ENCODE data around the gene PLEKHN1.

PLEKHN1 gene, protein sequence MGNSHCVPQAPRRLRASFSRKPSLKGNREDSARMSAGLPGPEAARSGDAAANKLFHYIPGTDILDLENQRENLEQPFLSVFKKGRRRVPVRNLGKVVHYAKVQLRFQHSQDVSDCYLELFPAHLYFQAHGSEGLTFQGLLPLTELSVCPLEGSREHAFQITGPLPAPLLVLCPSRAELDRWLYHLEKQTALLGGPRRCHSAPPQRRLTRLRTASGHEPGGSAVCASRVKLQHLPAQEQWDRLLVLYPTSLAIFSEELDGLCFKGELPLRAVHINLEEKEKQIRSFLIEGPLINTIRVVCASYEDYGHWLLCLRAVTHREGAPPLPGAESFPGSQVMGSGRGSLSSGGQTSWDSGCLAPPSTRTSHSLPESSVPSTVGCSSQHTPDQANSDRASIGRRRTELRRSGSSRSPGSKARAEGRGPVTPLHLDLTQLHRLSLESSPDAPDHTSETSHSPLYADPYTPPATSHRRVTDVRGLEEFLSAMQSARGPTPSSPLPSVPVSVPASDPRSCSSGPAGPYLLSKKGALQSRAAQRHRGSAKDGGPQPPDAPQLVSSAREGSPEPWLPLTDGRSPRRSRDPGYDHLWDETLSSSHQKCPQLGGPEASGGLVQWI

DNA sequence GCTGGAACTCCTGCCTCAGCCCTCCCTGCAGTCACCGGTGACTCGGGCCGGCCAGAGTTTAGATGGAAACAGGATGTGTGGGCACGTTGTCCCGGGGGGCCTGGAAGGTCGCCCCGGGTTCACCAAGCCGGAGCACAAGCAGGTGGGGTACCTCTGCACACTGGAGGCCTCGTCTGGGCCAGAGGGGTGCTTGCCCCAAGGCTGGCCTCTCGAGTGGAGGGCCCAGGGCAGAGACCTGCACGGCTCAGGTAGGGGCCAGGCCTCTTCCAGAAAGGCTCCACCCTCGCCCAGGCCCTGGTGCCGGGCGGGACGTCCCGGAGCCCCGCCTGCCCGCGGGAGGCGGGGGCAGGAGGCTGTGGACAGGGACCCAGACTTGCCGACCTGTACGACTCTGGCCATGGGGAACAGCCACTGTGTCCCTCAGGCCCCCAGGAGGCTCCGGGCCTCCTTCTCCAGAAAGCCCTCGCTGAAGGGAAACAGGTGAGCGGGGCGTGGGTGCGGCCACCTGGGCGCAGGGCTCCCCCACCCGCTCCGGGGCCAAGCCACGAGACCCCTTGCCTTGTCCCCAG lies at the start of gene PLEKHN1:
TSS of gene PLEKHN1 (plus strand) at position 348 of the 569 bp plus-strand sequence. CDS start at position 398, 50 bp downstream.
- H3K9ac ChIP-seq (ENCODE audit: low read length in 5 of 5): peak within 1 kb of the TSS in 4 of 5 donors; percentile 48 to 74 (median 66)
- peaks cover 0 to 19% (median 2%) of the 10 kb centered on the region in 5 donors for H3K36me3 ChIP-seq (ENCODE audit: control insufficient read depth in 5 of 5, insufficient read depth in 5 of 5, low read length in 5 of 5)
- H3K4me1 ChIP-seq (ENCODE audit: control insufficient read depth in 5 of 5, insufficient read depth in 5 of 5, low read length in 5 of 5): peaks cover 0 to 24% (median 22%) of the 10 kb centered on the region in 5 donors
- H3K4me3 ChIP-seq (ENCODE audit: low read depth in 1 of 5, low read length in 5 of 5): peak within 1 kb of the TSS in 4 of 5 donors; percentile 70 to 81 (median 78)
- H3K27me3 ChIP-seq (ENCODE audit: control insufficient read depth in 5 of 5, insufficient read depth in 4 of 5, low read length in 5 of 5): peaks cover 24 to 36% (median 30%) of the 10 kb centered on the region in 5 donors
- H3K9me3 ChIP-seq (ENCODE audit: control insufficient read depth in 5 of 5, low read length in 5 of 5): no peaks in the 10 kb centered on the region
- no peak within 1 kb of the TSS for H3K27ac ChIP-seq (ENCODE audit: low read depth, low read length)

- no peak overlapping the region for H3K27ac ChIP-seq (ENCODE audit: low read depth, low read length)
- no peaks in the 10 kb centered on the region for H3K36me3 ChIP-seq (ENCODE audit: control insufficient read depth in 5 of 5, insufficient read depth in 5 of 5, low read length in 5 of 5)
- H3K9me3 ChIP-seq (ENCODE audit: control insufficient read depth in 5 of 5, low read length in 5 of 5): no peaks in the 10 kb centered on the region
- no peak overlapping the region for H3K9ac ChIP-seq (ENCODE audit: low read length in 5 of 5)
- H3K27me3 ChIP-seq (ENCODE audit: control insufficient read depth in 5 of 5, insufficient read depth in 4 of 5, low read length in 5 of 5): peaks cover 69 to 87% (median 86%) of the 10 kb centered on the region in 5 donors
- peaks cover 0 to 16% (median 14%) of the 10 kb centered on the region in 5 donors for H3K4me1 ChIP-seq (ENCODE audit: control insufficient read depth in 5 of 5, insufficient read depth in 5 of 5, low read length in 5 of 5)
- H3K4me3 ChIP-seq (ENCODE audit: low read depth in 1 of 5, low read length in 5 of 5): no peak overlapping the region
Observed at GRCh38 chr1:917076-917459, 49.2 kb upstream of the PLEKHN1 start.

DNA sequence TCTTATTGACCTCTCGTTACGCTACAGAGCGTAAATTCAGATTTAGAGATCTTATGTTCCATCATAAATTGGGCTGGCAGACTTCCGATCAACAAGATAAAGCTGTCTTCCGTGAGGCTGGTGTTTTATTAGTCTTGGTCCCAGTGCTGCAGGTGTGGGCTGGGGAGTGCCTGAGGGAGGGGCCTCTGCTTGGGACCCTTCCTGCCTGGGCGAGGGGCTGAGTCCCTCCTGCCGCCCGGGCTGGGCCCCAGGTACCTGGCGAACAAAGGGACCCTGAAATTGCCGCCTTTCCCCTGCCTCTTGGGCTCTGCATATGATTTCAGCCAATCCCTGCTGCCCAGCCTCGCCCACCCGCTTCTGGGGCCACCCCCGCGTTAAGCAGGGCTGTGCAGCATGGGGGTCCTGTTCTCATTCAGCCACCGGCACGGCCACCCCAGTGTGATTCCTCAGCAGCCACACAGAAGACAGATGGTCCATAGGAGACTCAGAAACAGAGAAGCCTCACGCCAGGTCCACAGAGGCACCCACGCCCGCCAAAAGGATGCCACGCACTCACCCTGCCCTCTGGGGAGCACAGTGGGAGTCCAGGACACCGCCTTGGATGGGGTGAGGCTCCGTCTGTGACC lies 48.7 kb upstream of the PLEKHN1 start:
- Histone ChIP-seq H3K27ac (ENCODE audit: low read depth, low read length) (no peak overlapping the region), H3K27me3 (ENCODE audit: control insufficient read depth in 5 of 5, insufficient read depth in 4 of 5, low read length in 5 of 5) (peaks cover 66 to 87% (median 86%) of the 10 kb centered on the region in 5 donors), H3K9ac (ENCODE audit: low read length in 5 of 5) (no peak overlapping the region), H3K36me3 (ENCODE audit: control insufficient read depth in 5 of 5, insufficient read depth in 5 of 5, low read length in 5 of 5) (no peaks in the 10 kb centered on the region), H3K4me3 (ENCODE audit: low read depth in 1 of 5, low read length in 5 of 5) (no peak overlapping the region), H3K9me3 (ENCODE audit: control insufficient read depth in 5 of 5, low read length in 5 of 5) (no peaks in the 10 kb centered on the region), H3K4me1 (ENCODE audit: control insufficient read depth in 5 of 5, insufficient read depth in 5 of 5, low read length in 5 of 5) (peaks cover 0 to 16% (median 14%) of the 10 kb centered on the region in 5 donors)

GRCh38 chr1:918353-918752 lies 47.9 kb upstream of the PLEKHN1 start:
- H3K27me3 ChIP-seq (ENCODE audit: control insufficient read depth in 5 of 5, insufficient read depth in 4 of 5, low read length in 5 of 5): peaks cover 65 to 91% (median 86%) of the 10 kb centered on the region in 5 donors
- no peak overlapping the region for H3K4me3 ChIP-seq (ENCODE audit: low read depth in 1 of 5, low read length in 5 of 5)
- H3K9ac ChIP-seq (ENCODE audit: low read length in 5 of 5): no peak overlapping the region
- no peak overlapping the region for H3K27ac ChIP-seq (ENCODE audit: low read depth, low read length)
- peaks cover 1 to 23% (median 20%) of the 10 kb centered on the region in 5 donors for H3K4me1 ChIP-seq (ENCODE audit: control insufficient read depth in 5 of 5, insufficient read depth in 5 of 5, low read length in 5 of 5)
- H3K36me3 ChIP-seq (ENCODE audit: control insufficient read depth in 5 of 5, insufficient read depth in 5 of 5, low read length in 5 of 5): no peaks in the 10 kb centered on the region
- no peaks in the 10 kb centered on the region for H3K9me3 ChIP-seq (ENCODE audit: control insufficient read depth in 5 of 5, low read length in 5 of 5)

DNA sequence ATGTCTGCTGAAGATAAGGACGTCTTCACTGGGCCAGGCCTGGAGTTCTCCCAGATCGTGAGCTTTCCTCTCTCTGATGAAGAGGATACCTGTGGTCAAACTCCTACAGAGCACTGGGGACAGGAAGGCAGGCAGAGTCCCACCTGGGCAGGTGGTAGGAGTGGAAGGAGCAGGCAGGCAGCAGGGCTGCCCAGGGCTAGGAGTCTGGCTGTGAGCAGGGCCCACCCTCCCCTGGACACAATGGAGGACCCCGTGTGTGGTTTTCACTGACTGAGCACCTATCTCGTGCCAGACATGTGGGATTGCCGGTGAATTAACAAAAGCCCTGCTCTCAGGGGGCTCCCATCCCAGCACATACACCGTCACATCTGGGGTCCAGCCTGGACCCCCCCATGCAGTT lies 47.4 kb upstream of the PLEKHN1 start:
- no peaks in the 10 kb centered on the region for H3K9me3 ChIP-seq (ENCODE audit: control insufficient read depth in 5 of 5, low read length in 5 of 5)
- no peak overlapping the region for H3K27ac ChIP-seq (ENCODE audit: low read depth, low read length)
- H3K9ac ChIP-seq (ENCODE audit: low read length in 5 of 5): no peak overlapping the region
- peaks cover 1 to 25% (median 23%) of the 10 kb centered on the region in 5 donors for H3K4me1 ChIP-seq (ENCODE audit: control insufficient read depth in 5 of 5, insufficient read depth in 5 of 5, low read length in 5 of 5)
- H3K4me3 ChIP-seq (ENCODE audit: low read depth in 1 of 5, low read length in 5 of 5): no peak overlapping the region
- peaks cover 62 to 87% (median 82%) of the 10 kb centered on the region in 5 donors for H3K27me3 ChIP-seq (ENCODE audit: control insufficient read depth in 5 of 5, insufficient read depth in 4 of 5, low read length in 5 of 5)
- H3K36me3 ChIP-seq (ENCODE audit: control insufficient read depth in 5 of 5, insufficient read depth in 5 of 5, low read length in 5 of 5): no peaks in the 10 kb centered on the region

- Histone ChIP-seq H3K9ac (ENCODE audit: low read length in 5 of 5) (no peak overlapping the region), H3K27me3 (ENCODE audit: control insufficient read depth in 5 of 5, insufficient read depth in 4 of 5, low read length in 5 of 5) (peaks cover 57 to 82% (median 79%) of the 10 kb centered on the region in 5 donors), H3K4me1 (ENCODE audit: control insufficient read depth in 5 of 5, insufficient read depth in 5 of 5, low read length in 5 of 5) (peaks cover 1 to 27% (median 23%) of the 10 kb centered on the region in 5 donors), H3K27ac (ENCODE audit: low read depth, low read length) (no peak overlapping the region), H3K4me3 (ENCODE audit: low read depth in 1 of 5, low read length in 5 of 5) (no peak overlapping the region), H3K9me3 (ENCODE audit: control insufficient read depth in 5 of 5, low read length in 5 of 5) (no peaks in the 10 kb centered on the region), H3K36me3 (ENCODE audit: control insufficient read depth in 5 of 5, insufficient read depth in 5 of 5, low read length in 5 of 5) (no peaks in the 10 kb centered on the region)
Observed at GRCh38 chr1:919271-919872, 46.9 kb upstream of the PLEKHN1 start.

- no peaks in the 10 kb centered on the region for H3K36me3 ChIP-seq (ENCODE audit: control insufficient read depth in 5 of 5, insufficient read depth in 5 of 5, low read length in 5 of 5)
- H3K27ac ChIP-seq (ENCODE audit: low read depth, low read length): no peak overlapping the region
- H3K4me3 ChIP-seq (ENCODE audit: low read depth in 1 of 5, low read length in 5 of 5): no peak overlapping the region
- peaks cover 1 to 33% (median 28%) of the 10 kb centered on the region in 5 donors for H3K4me1 ChIP-seq (ENCODE audit: control insufficient read depth in 5 of 5, insufficient read depth in 5 of 5, low read length in 5 of 5)
- H3K9me3 ChIP-seq (ENCODE audit: control insufficient read depth in 5 of 5, low read length in 5 of 5): no peaks in the 10 kb centered on the region
- H3K9ac ChIP-seq (ENCODE audit: low read length in 5 of 5): no peak overlapping the region
- peaks cover 56 to 84% (median 77%) of the 10 kb centered on the region in 5 donors for H3K27me3 ChIP-seq (ENCODE audit: control insufficient read depth in 5 of 5, insufficient read depth in 4 of 5, low read length in 5 of 5)
Observed at GRCh38 chr1:920010-920409, 46.3 kb upstream of the PLEKHN1 start.

DNA sequence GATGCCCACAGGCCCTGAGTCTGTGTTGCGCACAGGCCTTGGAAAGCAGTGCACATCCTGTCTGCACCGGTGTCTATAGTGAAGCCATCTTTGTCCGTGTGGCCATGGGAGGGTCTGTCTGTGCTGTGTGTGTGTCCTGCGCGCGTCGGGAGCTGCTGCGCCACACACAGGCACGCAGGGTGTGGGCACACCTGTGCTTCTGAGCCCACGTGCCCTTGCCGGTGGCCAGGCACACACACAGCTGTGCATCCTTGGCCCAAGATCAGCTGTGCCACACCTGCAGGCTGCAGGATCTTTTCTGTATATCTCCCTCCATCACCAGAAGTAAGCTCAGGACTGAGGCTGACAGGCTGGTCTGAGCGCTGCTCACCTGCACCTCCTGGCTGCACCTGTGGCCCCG lies 45.8 kb upstream of the PLEKHN1 start:
- no peak overlapping the region for H3K9ac ChIP-seq (ENCODE audit: low read length in 5 of 5)
- H3K27me3 ChIP-seq (ENCODE audit: control insufficient read depth in 5 of 5, insufficient read depth in 4 of 5, low read length in 5 of 5): peaks cover 55 to 83% (median 76%) of the 10 kb centered on the region in 5 donors
- no peaks in the 10 kb centered on the region for H3K9me3 ChIP-seq (ENCODE audit: control insufficient read depth in 5 of 5, low read length in 5 of 5)
- peak overlapping the region in 1 of 5 donors; percentile 25 for H3K4me3 ChIP-seq (ENCODE audit: low read depth in 1 of 5, low read length in 5 of 5)
- peaks cover 1 to 37% (median 30%) of the 10 kb centered on the region in 5 donors for H3K4me1 ChIP-seq (ENCODE audit: control insufficient read depth in 5 of 5, insufficient read depth in 5 of 5, low read length in 5 of 5)
- no peaks in the 10 kb centered on the region for H3K36me3 ChIP-seq (ENCODE audit: control insufficient read depth in 5 of 5, insufficient read depth in 5 of 5, low read length in 5 of 5)
- no peak overlapping the region for H3K27ac ChIP-seq (ENCODE audit: low read depth, low read length)

- peaks cover 55 to 83% (median 76%) of the 10 kb centered on the region in 5 donors for H3K27me3 ChIP-seq (ENCODE audit: control insufficient read depth in 5 of 5, insufficient read depth in 4 of 5, low read length in 5 of 5)
- no peak overlapping the region for H3K9ac ChIP-seq (ENCODE audit: low read length in 5 of 5)
- no peaks in the 10 kb centered on the region for H3K9me3 ChIP-seq (ENCODE audit: control insufficient read depth in 5 of 5, low read length in 5 of 5)
- no peak overlapping the region for H3K27ac ChIP-seq (ENCODE audit: low read depth, low read length)
- peak overlapping the region in 2 of 5 donors; percentile 17 to 25 for H3K4me3 ChIP-seq (ENCODE audit: low read depth in 1 of 5, low read length in 5 of 5)
- peaks cover 1 to 41% (median 35%) of the 10 kb centered on the region in 5 donors for H3K4me1 ChIP-seq (ENCODE audit: control insufficient read depth in 5 of 5, insufficient read depth in 5 of 5, low read length in 5 of 5)
- no peaks in the 10 kb centered on the region for H3K36me3 ChIP-seq (ENCODE audit: control insufficient read depth in 5 of 5, insufficient read depth in 5 of 5, low read length in 5 of 5)
Observed at GRCh38 chr1:921011-921837, 45.1 kb upstream of the PLEKHN1 start.
